Small intestine (tissue), 7 donors: Measurements from ENCODE around the gene ETV7. TPM values are rescaled to one million over a fixed set of nuclear protein-coding genes. Genes with fewer than 3 reads are reported as not detected.

Experiments
- DNase-seq, 2 donors: peaks; one replicate each; pipeline versions ENCODE4 v3.0.0 to v3.0.0-alpha.2; 2013
- FAIRE-seq: peaks from 2 replicates; lab custom pipeline; 2012; peaks lifted over from hg19 to GRCh38; lab: Jason Lieb, UNC
- H3K27ac ChIP-seq, 3 donors: one replicate each; pipeline ENCODE4 v1.5.1; 2013; ENCODE audit warnings: low read length in 2 of 3, mild to moderate bottlenecking in 2 of 3, control low read depth in 1 of 3, inconsistent platforms in 1 of 3, low read depth in 1 of 3, moderate library complexity in 1 of 3
- H3K27me3 ChIP-seq, 3 donors: one replicate each; pipeline ENCODE4 v1.6.1; 2013; ENCODE audit warnings: low read length in 3 of 3, inconsistent platforms in 1 of 3; ENCODE audit not compliant: control insufficient read depth in 3 of 3, insufficient read depth in 3 of 3
- H3K36me3 ChIP-seq, 3 donors: one replicate each; pipeline ENCODE4 v1.6.1; 2013; ENCODE audit warnings: low read length in 3 of 3, inconsistent platforms in 1 of 3, low read depth in 1 of 3, mild to moderate bottlenecking in 1 of 3, moderate library complexity in 1 of 3; ENCODE audit not compliant: control insufficient read depth in 3 of 3, insufficient read depth in 2 of 3
- H3K4me1 ChIP-seq, 3 donors: one replicate each; pipeline ENCODE4 v1.6.1; 2013; ENCODE audit warnings: low read length in 2 of 3, inconsistent platforms in 1 of 3, low read depth in 1 of 3, mild to moderate bottlenecking in 1 of 3, moderate library complexity in 1 of 3; ENCODE audit not compliant: control insufficient read depth in 3 of 3, insufficient read depth in 2 of 3
- H3K4me3 ChIP-seq, 3 donors: one replicate each; pipeline ENCODE4 v1.5.1; 2013; ENCODE audit warnings: low read length in 3 of 3, control low read depth in 1 of 3, inconsistent platforms in 1 of 3, low read depth in 1 of 3, mild to moderate bottlenecking in 1 of 3, moderate library complexity in 1 of 3
- H3K9me3 ChIP-seq, 2 donors: one replicate each; pipeline ENCODE4 v1.6.1; 2013; ENCODE audit warnings: low read depth in 1 of 2, low read length in 1 of 2; ENCODE audit not compliant: control insufficient read depth in 2 of 2, insufficient read depth in 1 of 2
- WGBS, 3 donors: extraction: QIAGEN DNeasy Blood & Tissue Kit; methylation state at CpG; one replicate each; pipeline ENCODE4 v1.1.7; 2013; 5-methylcytosine and 5-hydroxymethylcytosine counted together
- polyA plus RNA-seq, 4 donors: library from polyadenylated mRNA; stranded (reverse) in 3 of 4; unstranded in 1 of 4; fragments of 200-250 nt in 3 of 4; fragments of 120-200 nt in 1 of 4; gene quantifications; one replicate each; pipeline versions ENCODE4 v1.2.1 to v1.2.3, GENCODE V29; 2013
- donor health status: healthy with polysubstance abuse.
- donor health status: control.
- donor health status: control.
- donor health status: Bipolar disorder and iron deficiency.
- donor health status: healthy.

The ETV7 gene
- polyA plus RNA-seq, 4 donors = 7.4 to 26.2 (median 16.0) TPM

DNA sequence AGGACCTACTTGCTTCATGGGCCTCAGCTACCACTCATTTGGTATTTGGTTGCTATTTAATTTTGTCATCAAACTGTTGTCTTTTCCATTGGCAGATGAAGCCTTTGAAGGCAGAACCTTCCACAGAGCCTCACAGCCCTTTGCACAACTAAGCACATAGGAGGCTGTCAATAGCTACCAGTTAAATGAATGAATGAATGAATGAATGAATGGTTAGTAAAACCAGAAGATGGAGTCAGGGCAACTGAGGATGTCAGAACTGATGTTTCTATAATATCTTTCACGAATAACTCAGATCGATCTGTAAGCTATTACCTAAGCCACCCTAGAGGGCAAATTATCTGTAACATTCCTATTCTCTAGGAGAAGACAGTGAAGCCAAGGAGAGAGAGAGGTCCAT is 69.8 kb downstream of the ETV7 start:
- no peak for FAIRE-seq
- Histone ChIP-seq H3K27ac (no peak overlapping the region), H3K9me3 (no peaks in the 10 kb centered on the region), H3K4me1 (peaks cover 0 to 35% (median 2%) of the 10 kb centered on the region in 3 donors), H3K36me3 (peaks cover 0 to 36% (median 11%) of the 10 kb centered on the region in 3 donors), H3K4me3 (no peak overlapping the region), H3K27me3 (no peaks in the 10 kb centered on the region)
- DNase-seq = no peak
- WGBS, 3 donors = 93 to 98% (median 95%) methylated on average over 2 of the region's 2 CpGs

Other genes starting within 250 kb of the ETV7 start
- gene BRPF3, start 190.9 kb downstream of the ETV7 start, polyA plus RNA-seq = 10 to 100 TPM; 12.7 to 59.0 (median 19.6) TPM
- 1 to 10 TPM in 3 of 4 donors, under 1 TPM in 1; 0.55 to 2.7 (median 1.9) TPM for gene PNPLA1, start 117.6 kb downstream of the ETV7 start, polyA plus RNA-seq
- 10 to 100 TPM in 2 of 4 donors, 1 to 10 TPM in 2; 2.6 to 26.7 (median 13.2) TPM for gene BNIP5, start 50.8 kb downstream of the ETV7 start, polyA plus RNA-seq
- under 1 TPM in 1 of 4 donors, not detected in 3; 0.10 TPM for gene PXT1, start 55.2 kb upstream of the ETV7 start, polyA plus RNA-seq
- 10 to 100 TPM; 13.8 to 28.6 (median 17.7) TPM for gene KCTD20, start 55.3 kb upstream of the ETV7 start, polyA plus RNA-seq
- gene STK38, start 159.8 kb upstream of the ETV7 start, polyA plus RNA-seq = 10 to 100 TPM; 27.6 to 52.1 (median 39.9) TPM
- 100 to 1,000 TPM; 115 to 400 (median 219) TPM for gene SRSF3, start 206.7 kb upstream of the ETV7 start, polyA plus RNA-seq